GM23338 (cell line): Measurements from ENCODE around the gene TUBA3D. TPM values are rescaled to one million over a fixed set of nuclear protein-coding genes. Genes with fewer than 3 reads are reported as not detected.

ENCODE experiments used
- ATAC-seq: fragments of 200-7000 bp; cut with Tn5 transposase; 3 replicates; pipeline ENCODE4 v1.9.1; 2020
- DNase-seq: peaks from one replicate; pipeline ENCODE4 v3.0.0-alpha.2; 2015; ENCODE audit warnings: low spot score
- H2AFZ ChIP-seq: fragments of 200-600 bp; sonication (generic); 2 replicates; pipeline ENCODE4 v1.8.0; 2016; ENCODE audit warnings: antibody characterized with exemption, mild to moderate bottlenecking, moderate library complexity
- H3F3A ChIP-seq: fragments of 200-600 bp; sonication (generic); replicated peaks from 2 replicates; pipeline ENCODE4 v1.8.0; 2017; ENCODE audit warnings: antibody characterized with exemption, mixed run types, low read depth
- H3K27ac ChIP-seq: fragments of 200-600 bp; sonication (generic); 2 replicates; pipeline ENCODE4 v1.6.1; 2016; ENCODE audit warnings: low read depth
- H3K27me3 ChIP-seq: fragments of 200-600 bp; sonication (generic); 2 replicates; pipeline ENCODE4 v1.8.0; 2016; ENCODE audit warnings: mild to moderate bottlenecking, mixed run types, moderate library complexity; ENCODE audit not compliant: insufficient read depth
- H3K36me3 ChIP-seq: fragments of 200-600 bp; sonication (generic); 2 replicates; pipeline ENCODE4 v1.8.0; 2016; ENCODE audit warnings: mild to moderate bottlenecking; ENCODE audit not compliant: insufficient read depth
- H3K4me1 ChIP-seq: fragments of 200-600 bp; sonication (generic); 2 replicates; pipeline ENCODE4 v1.8.0; 2016; ENCODE audit warnings: mild to moderate bottlenecking, moderate library complexity; ENCODE audit not compliant: insufficient read depth
- H3K4me2 ChIP-seq: fragments of 200-600 bp; sonication (generic); 2 replicates; pipeline ENCODE4 v1.7.1; 2017; ENCODE audit warnings: mixed run types
- H3K4me3 ChIP-seq: fragments of 200-600 bp; sonication (generic); 2 replicates; pipeline ENCODE4 v1.6.1; 2016; ENCODE audit warnings: mixed run types
- H3K79me2 ChIP-seq: fragments of 200-600 bp; sonication (generic); replicated peaks from 2 replicates; pipeline ENCODE4 v1.8.0; 2017; ENCODE audit warnings: mild to moderate bottlenecking; ENCODE audit not compliant: insufficient read depth
- H3K9me2 ChIP-seq: fragments of 200-600 bp; sonication (generic); 2 replicates; pipeline ENCODE4 v1.8.0; 2017; ENCODE audit not compliant: insufficient read depth
- H4K20me1 ChIP-seq: fragments of 200-600 bp; sonication (generic); replicated peaks from 2 replicates; pipeline ENCODE4 v1.8.0; 2017; ENCODE audit warnings: mild to moderate bottlenecking; ENCODE audit not compliant: insufficient read depth
- H3K27ac Mint-ChIP-seq: 2 replicates; pipeline ENCODE4 v1.8.0; 2020; ENCODE audit warnings: inconsistent platforms, mild to moderate bottlenecking, moderate library complexity, mixed read lengths
- H3K27me3 Mint-ChIP-seq: 3 replicates; pipeline ENCODE4 v1.8.0; 2022; ENCODE audit warnings: low read depth, mild to moderate bottlenecking, moderate library complexity, mixed read lengths, inconsistent platforms; ENCODE audit not compliant: insufficient read depth, poor library complexity
- H3K36me3 Mint-ChIP-seq: 3 replicates; pipeline ENCODE4 v1.8.0; 2021; ENCODE audit warnings: low read depth, mild to moderate bottlenecking, inconsistent platforms, moderate library complexity, mixed read lengths
- H3K4me1 Mint-ChIP-seq: 3 replicates; pipeline ENCODE4 v1.8.0; 2020; ENCODE audit warnings: mild to moderate bottlenecking, inconsistent platforms, mixed read lengths
- H3K4me3 Mint-ChIP-seq: 3 replicates; pipeline ENCODE4 v1.8.0; 2021; ENCODE audit warnings: moderate library complexity, mild to moderate bottlenecking, inconsistent platforms, mixed read lengths
- H3K9me3 Mint-ChIP-seq: 3 replicates; pipeline ENCODE4 v1.8.0; 2020; ENCODE audit warnings: moderate library complexity, mild to moderate bottlenecking, inconsistent platforms, mixed read lengths
- CREB1 ChIP-seq: fragments of 250-450 bp; sonication (Bioruptor Pico); IDR thresholded peaks from 2 replicates; pipeline ENCODE4 v1.5.0; 2020; ENCODE audit warnings: low read depth, mild to moderate bottlenecking, moderate library complexity
- ETS1 ChIP-seq: IDR thresholded peaks from 2 replicates; pipeline ENCODE4 v1.6.1; 2016; ENCODE audit warnings: antibody characterized with exemption
- EZH2 ChIP-seq: fragments of 200-600 bp; sonication (generic); IDR thresholded peaks from one replicate; pipeline ENCODE4 v1.8.0; 2017; ENCODE audit warnings: antibody characterized with exemption, mild to moderate bottlenecking, low read depth; ENCODE audit not compliant: unreplicated experiment
- EZH2phosphoT487 ChIP-seq: fragments of 200-600 bp; sonication (generic); IDR thresholded peaks from one replicate; pipeline ENCODE4 v1.8.1; 2018; ENCODE audit warnings: antibody characterized with exemption; ENCODE audit not compliant: unreplicated experiment
- JUNB ChIP-seq: IDR thresholded peaks from one replicate; pipeline ENCODE4 v1.6.1; 2016; ENCODE audit warnings: antibody characterized with exemption; ENCODE audit not compliant: unreplicated experiment
- NANOG ChIP-seq: IDR thresholded peaks from 2 replicates; pipeline ENCODE4 v1.6.1; 2016; ENCODE audit warnings: antibody characterized with exemption, borderline replicate concordance
- POLR2AphosphoS5 ChIP-seq: IDR thresholded peaks from 2 replicates; pipeline ENCODE4 v1.6.1; 2016; ENCODE audit warnings: antibody characterized with exemption, low read depth
- STAT1 ChIP-seq: IDR thresholded peaks from one replicate; pipeline ENCODE4 v1.6.1; 2016; ENCODE audit warnings: antibody characterized with exemption; ENCODE audit not compliant: unreplicated experiment
- ZNF114 ChIP-seq: fragments of 250-450 bp; sonication (Bioruptor Pico); IDR thresholded peaks from 2 replicates; pipeline ENCODE4 v1.5.0; 2020; ENCODE audit warnings: mild to moderate bottlenecking, moderate library complexity
- ZNF331 ChIP-seq: fragments of 250-450 bp; sonication (Bioruptor Pico); IDR thresholded peaks from 2 replicates; pipeline ENCODE4 v1.5.0; 2020; ENCODE audit warnings: low read depth, mild to moderate bottlenecking, moderate library complexity
- polyA plus RNA-seq: library from polyadenylated mRNA; unstranded; fragments of >200 nt; fragmentation: Nextera tagmentation; extraction: Ambion mirVana; gene quantifications from 2 replicates; pipeline ENCODE4 v1.2.1, GENCODE V29; 2016
- total RNA-seq: library from RNA; depleted of rRNA; stranded (reverse); fragments of >200 nt; shearing (Covaris generic); gene quantifications from 2 replicates; pipeline ENCODE4 v1.2.3, GENCODE V29; 2014
- TF ChIP-seq, protein P1 (sequence below), 2 experiments: fragments of 200-600 bp in 1 of 2; sonication (generic) in 1 of 2; conservative IDR thresholded peaks; 2 replicates each; pipeline versions ENCODE4 v1.5.1 to v1.6.1; 2016 to 2017; ENCODE audit warnings: antibody characterized with exemption in 2 of 2, low read depth in 2 of 2, mild to moderate bottlenecking in 2 of 2, moderate library complexity in 1 of 2
- TF ChIP-seq, protein P2 (sequence below): fragments of 250-450 bp; sonication (Bioruptor Pico); IDR thresholded peaks from 2 replicates; pipeline ENCODE4 v1.5.0; 2020; ENCODE audit warnings: mild to moderate bottlenecking, moderate library complexity
- TF ChIP-seq, protein P3 (sequence below): IDR thresholded peaks from one replicate; pipeline ENCODE4 v1.6.1; 2018; ENCODE audit warnings: antibody characterized with exemption; ENCODE audit not compliant: unreplicated experiment

Gene TUBA3D
- total and polyA plus RNA-seq, 2 experiments from 2014 or later, result 0.27 TPM; not detected in 1

DNA sequence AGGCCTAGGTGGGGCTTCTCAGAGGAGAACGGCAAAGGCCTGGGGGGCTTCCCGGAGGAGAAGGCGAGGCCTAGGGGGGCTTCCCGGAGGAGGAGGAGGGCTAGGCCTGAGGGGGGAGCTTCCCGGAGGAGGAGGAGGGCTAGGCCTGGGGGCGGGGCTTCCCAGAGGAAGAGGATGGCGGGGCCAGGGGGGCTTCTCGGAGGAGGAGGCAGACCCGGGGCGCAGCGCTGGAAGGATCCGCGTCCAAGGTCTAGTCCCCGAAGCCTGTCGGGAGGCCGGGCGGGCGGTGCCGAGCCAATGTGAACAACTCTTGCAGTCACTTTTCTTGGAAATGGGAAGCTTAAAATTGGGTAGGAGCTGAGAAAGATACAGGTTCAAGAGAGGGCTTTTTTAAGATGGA, 30.0 kb upstream of the TUBA3D start:
- Histone ChIP-seq H4K20me1 (no peaks in the 10 kb centered on the region), H3K27me3 (no peaks in the 10 kb centered on the region), H3K27ac (no peak overlapping the region), H3K79me2 (no peaks in the 10 kb centered on the region), H2AFZ (no peak overlapping the region), H3K9me2 (no peaks in the 10 kb centered on the region), H3K4me3 (no peak overlapping the region), H3K4me1 (no peaks in the 10 kb centered on the region), H3F3A (no peaks in the 10 kb centered on the region), H3K4me2 (no peak overlapping the region), H3K36me3 (no peaks in the 10 kb centered on the region)
- no peak overlapping the region for H3K27ac Mint-ChIP-seq
- no peaks in the 10 kb centered on the region for H3K9me3 Mint-ChIP-seq
- DNase-seq (no peak), ATAC-seq (no peak)
- H3K27me3 Mint-ChIP-seq, result no peaks in the 10 kb centered on the region
- H3K4me1 Mint-ChIP-seq, result no peaks in the 10 kb centered on the region
- H3K4me3 Mint-ChIP-seq, result no peak overlapping the region
- no peaks in the 10 kb centered on the region for H3K36me3 Mint-ChIP-seq
- TF ChIP-seq ZNF114 (CRISPR knock-in tag), result no peak
- TF ChIP-seq, protein P1, sequence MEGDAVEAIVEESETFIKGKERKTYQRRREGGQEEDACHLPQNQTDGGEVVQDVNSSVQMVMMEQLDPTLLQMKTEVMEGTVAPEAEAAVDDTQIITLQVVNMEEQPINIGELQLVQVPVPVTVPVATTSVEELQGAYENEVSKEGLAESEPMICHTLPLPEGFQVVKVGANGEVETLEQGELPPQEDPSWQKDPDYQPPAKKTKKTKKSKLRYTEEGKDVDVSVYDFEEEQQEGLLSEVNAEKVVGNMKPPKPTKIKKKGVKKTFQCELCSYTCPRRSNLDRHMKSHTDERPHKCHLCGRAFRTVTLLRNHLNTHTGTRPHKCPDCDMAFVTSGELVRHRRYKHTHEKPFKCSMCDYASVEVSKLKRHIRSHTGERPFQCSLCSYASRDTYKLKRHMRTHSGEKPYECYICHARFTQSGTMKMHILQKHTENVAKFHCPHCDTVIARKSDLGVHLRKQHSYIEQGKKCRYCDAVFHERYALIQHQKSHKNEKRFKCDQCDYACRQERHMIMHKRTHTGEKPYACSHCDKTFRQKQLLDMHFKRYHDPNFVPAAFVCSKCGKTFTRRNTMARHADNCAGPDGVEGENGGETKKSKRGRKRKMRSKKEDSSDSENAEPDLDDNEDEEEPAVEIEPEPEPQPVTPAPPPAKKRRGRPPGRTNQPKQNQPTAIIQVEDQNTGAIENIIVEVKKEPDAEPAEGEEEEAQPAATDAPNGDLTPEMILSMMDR (conservative IDR thresholded peaks at IDR 0.05; ENCODE audit: low read depth in 2 of 2), result no peak
- TF ChIP-seq EZH2, result no peak
- TF ChIP-seq EZH2phosphoT487, result no peak
- no peak for TF ChIP-seq CREB1
- TF ChIP-seq, protein P2, sequence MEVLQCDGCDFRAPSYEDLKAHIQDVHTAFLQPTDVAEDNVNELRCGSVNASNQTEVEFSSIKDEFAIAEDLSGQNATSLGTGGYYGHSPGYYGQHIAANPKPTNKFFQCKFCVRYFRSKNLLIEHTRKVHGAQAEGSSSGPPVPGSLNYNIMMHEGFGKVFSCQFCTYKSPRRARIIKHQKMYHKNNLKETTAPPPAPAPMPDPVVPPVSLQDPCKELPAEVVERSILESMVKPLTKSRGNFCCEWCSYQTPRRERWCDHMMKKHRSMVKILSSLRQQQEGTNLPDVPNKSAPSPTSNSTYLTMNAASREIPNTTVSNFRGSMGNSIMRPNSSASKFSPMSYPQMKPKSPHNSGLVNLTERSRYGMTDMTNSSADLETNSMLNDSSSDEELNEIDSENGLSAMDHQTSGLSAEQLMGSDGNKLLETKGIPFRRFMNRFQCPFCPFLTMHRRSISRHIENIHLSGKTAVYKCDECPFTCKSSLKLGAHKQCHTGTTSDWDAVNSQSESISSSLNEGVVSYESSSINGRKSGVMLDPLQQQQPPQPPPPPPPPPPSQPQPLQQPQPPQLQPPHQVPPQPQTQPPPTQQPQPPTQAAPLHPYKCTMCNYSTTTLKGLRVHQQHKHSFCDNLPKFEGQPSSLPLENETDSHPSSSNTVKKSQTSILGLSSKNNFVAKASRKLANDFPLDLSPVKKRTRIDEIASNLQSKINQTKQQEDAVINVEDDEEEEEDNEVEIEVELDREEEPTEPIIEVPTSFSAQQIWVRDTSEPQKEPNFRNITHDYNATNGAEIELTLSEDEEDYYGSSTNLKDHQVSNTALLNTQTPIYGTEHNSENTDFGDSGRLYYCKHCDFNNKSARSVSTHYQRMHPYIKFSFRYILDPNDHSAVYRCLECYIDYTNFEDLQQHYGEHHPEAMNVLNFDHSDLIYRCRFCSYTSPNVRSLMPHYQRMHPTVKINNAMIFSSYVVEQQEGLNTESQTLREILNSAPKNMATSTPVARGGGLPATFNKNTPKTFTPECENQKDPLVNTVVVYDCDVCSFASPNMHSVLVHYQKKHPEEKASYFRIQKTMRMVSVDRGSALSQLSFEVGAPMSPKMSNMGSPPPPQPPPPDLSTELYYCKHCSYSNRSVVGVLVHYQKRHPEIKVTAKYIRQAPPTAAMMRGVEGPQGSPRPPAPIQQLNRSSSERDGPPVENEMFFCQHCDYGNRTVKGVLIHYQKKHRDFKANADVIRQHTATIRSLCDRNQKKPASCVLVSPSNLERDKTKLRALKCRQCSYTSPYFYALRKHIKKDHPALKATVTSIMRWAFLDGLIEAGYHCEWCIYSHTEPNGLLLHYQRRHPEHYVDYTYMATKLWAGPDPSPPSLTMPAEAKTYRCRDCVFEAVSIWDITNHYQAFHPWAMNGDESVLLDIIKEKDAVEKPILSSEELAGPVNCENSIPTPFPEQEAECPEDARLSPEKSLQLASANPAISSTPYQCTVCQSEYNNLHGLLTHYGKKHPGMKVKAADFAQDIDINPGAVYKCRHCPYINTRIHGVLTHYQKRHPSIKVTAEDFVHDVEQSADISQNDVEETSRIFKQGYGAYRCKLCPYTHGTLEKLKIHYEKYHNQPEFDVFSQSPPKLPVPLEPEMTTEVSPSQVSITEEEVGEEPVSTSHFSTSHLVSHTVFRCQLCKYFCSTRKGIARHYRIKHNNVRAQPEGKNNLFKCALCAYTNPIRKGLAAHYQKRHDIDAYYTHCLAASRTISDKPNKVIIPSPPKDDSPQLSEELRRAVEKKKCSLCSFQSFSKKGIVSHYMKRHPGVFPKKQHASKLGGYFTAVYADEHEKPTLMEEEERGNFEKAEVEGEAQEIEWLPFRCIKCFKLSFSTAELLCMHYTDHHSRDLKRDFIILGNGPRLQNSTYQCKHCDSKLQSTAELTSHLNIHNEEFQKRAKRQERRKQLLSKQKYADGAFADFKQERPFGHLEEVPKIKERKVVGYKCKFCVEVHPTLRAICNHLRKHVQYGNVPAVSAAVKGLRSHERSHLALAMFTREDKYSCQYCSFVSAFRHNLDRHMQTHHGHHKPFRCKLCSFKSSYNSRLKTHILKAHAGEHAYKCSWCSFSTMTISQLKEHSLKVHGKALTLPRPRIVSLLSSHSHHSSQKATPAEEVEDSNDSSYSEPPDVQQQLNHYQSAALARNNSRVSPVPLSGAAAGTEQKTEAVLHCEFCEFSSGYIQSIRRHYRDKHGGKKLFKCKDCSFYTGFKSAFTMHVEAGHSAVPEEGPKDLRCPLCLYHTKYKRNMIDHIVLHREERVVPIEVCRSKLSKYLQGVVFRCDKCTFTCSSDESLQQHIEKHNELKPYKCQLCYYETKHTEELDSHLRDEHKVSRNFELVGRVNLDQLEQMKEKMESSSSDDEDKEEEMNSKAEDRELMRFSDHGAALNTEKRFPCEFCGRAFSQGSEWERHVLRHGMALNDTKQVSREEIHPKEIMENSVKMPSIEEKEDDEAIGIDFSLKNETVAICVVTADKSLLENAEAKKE (CRISPR knock-in tag), result no peak
- no peak for TF ChIP-seq ETS1
- no peak for TF ChIP-seq ZNF331 (CRISPR knock-in tag)
- no peak for TF ChIP-seq NANOG
- TF ChIP-seq, protein P3, sequence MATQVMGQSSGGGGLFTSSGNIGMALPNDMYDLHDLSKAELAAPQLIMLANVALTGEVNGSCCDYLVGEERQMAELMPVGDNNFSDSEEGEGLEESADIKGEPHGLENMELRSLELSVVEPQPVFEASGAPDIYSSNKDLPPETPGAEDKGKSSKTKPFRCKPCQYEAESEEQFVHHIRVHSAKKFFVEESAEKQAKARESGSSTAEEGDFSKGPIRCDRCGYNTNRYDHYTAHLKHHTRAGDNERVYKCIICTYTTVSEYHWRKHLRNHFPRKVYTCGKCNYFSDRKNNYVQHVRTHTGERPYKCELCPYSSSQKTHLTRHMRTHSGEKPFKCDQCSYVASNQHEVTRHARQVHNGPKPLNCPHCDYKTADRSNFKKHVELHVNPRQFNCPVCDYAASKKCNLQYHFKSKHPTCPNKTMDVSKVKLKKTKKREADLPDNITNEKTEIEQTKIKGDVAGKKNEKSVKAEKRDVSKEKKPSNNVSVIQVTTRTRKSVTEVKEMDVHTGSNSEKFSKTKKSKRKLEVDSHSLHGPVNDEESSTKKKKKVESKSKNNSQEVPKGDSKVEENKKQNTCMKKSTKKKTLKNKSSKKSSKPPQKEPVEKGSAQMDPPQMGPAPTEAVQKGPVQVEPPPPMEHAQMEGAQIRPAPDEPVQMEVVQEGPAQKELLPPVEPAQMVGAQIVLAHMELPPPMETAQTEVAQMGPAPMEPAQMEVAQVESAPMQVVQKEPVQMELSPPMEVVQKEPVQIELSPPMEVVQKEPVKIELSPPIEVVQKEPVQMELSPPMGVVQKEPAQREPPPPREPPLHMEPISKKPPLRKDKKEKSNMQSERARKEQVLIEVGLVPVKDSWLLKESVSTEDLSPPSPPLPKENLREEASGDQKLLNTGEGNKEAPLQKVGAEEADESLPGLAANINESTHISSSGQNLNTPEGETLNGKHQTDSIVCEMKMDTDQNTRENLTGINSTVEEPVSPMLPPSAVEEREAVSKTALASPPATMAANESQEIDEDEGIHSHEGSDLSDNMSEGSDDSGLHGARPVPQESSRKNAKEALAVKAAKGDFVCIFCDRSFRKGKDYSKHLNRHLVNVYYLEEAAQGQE, result no peak
- no peak for TF ChIP-seq STAT1
- TF ChIP-seq JUNB, result no peak
- TF ChIP-seq POLR2AphosphoS5, result no peak
